GM23248 (cell line): ENCODE results near the gene PFN3.

Experiments used
- EZH2 ChIP-seq: fragments of 200-600 bp; sonication (generic); IDR thresholded peaks from 2 replicates; pipeline ENCODE4 v1.6.1; 2018; ENCODE audit warnings: antibody characterized with exemption, mild to moderate bottlenecking; ENCODE audit not compliant: insufficient read depth, poor library complexity, severe bottlenecking
- EZH2phosphoT487 ChIP-seq: fragments of 200-600 bp; sonication (generic); IDR thresholded peaks from 2 replicates; pipeline ENCODE4 v1.6.1; 2018; ENCODE audit warnings: antibody characterized with exemption, moderate library complexity, mild to moderate bottlenecking, low read depth; ENCODE audit not compliant: insufficient read depth

DNA sequence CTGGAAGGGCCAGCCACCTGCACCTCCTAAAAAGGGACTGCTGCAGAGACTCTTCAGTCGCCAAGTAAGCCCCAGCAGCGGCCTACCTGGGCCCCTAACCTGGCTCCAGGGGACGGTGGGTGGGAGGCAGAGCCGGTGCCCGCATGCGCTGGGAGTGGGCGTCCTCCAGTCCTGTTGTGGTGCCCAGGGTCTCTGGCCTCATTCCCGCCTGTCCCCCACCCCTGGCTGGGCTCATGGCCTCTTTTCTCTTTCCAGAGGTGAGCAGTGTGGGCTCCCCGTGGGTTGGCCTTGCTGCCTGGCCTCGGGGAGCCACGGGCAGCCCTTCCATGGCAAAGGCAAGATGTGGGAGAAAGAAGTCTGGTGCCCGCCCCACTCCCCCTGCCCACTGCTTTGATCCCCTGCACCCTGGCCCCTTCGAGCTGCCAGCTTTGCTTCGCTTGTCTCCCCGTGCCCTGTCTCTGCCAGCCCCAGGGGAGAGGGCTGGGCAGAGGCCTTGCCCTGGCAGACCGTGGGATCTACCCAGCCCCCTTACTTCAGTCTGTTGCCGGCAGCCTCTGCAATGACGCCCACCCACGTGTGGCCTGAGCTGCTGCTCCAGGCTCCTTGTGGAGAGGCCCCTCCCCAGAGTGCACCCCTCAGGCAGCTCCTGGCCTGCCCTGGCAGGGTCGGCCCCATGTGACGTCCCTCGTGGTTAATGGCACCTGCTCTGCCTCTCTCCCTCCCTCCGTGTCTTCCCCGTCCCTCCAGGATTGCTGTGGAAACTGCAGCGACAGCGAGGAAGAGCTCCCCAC lies 40.7 kb upstream of the PFN3 start:
- TF ChIP-seq EZH2 (no peak), EZH2phosphoT487 (no peak)
